ENCODE data around the gene ACTL7A. TPM values are rescaled to one million over a fixed set of nuclear protein-coding genes. Genes with fewer than 3 reads are reported as not detected.

ACTL7A gene
- total RNA-seq, 2 experiments from 2014 or later, result not detected

DNA sequence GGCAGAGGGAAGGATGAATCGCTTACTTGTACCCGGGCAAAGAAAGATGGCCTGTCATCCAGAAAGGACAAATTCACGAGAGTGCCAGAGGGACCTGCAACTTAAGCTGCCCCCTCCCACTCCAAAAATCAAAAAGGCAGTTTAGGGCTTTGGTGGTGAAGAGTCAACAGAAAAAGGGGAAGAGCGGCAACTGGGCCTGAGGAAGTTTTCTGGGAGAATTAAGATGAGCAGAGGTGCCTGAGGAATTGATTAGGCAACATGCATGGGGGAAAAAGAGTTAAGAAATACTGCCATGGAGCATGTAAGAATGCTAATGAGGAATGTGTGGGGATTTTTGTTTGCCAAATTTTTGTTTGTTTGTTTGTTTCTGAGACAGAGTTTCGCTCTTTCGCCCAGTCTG, 4.5 kb upstream of the ACTL7A start:
- Histone ChIP-seq H3K4me1 (ENCODE audit: insufficient read depth, low read length) (no peaks in the 10 kb centered on the region), H3K4me3 (ENCODE audit: low read length) (no peak overlapping the region), H3K27me3 (ENCODE audit: control insufficient read depth in 1 of 2, insufficient read depth in 2 of 2, low read length in 2 of 2) (no peaks in the 10 kb centered on the region), H3K9me3 (ENCODE audit: control insufficient read depth in 1 of 2, insufficient read depth in 1 of 2, low read length in 2 of 2) (peaks cover 0 to 13% of the 10 kb centered on the region in 2 experiments), H3K27ac (ENCODE audit: low read depth in 1 of 2, low read length in 2 of 2) (no peak overlapping the region), H3K36me3 (ENCODE audit: insufficient read depth, low read length) (no peaks in the 10 kb centered on the region)
- no peak for DNase-seq
- CTCF ChIA-PET, result no interaction called here
- Mint-ChIP-seq H3K36me3 (ENCODE audit: low read depth) (no peaks in the 10 kb centered on the region), H3K4me1 (ENCODE audit: low read depth) (no peaks in the 10 kb centered on the region), H3K27me3 (peaks cover 3% of the 10 kb centered on the region), H3K27ac (no peak overlapping the region), H3K4me3 (no peak overlapping the region), H3K9me3 (no peaks in the 10 kb centered on the region)
- POLR2A ChIA-PET, result no interaction called here
- intact Hi-C loops (cut with DNase I, micrococcal nuclease), result no loop called here
- ATAC-seq (ENCODE audit: poor library complexity), result no peak
- TF ChIP-seq, protein P1, sequence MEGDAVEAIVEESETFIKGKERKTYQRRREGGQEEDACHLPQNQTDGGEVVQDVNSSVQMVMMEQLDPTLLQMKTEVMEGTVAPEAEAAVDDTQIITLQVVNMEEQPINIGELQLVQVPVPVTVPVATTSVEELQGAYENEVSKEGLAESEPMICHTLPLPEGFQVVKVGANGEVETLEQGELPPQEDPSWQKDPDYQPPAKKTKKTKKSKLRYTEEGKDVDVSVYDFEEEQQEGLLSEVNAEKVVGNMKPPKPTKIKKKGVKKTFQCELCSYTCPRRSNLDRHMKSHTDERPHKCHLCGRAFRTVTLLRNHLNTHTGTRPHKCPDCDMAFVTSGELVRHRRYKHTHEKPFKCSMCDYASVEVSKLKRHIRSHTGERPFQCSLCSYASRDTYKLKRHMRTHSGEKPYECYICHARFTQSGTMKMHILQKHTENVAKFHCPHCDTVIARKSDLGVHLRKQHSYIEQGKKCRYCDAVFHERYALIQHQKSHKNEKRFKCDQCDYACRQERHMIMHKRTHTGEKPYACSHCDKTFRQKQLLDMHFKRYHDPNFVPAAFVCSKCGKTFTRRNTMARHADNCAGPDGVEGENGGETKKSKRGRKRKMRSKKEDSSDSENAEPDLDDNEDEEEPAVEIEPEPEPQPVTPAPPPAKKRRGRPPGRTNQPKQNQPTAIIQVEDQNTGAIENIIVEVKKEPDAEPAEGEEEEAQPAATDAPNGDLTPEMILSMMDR (IDR thresholded peaks at IDR 0.05), result no peak

GRCh38 chr9:108859459-108860114, 2.5 kb upstream of the ACTL7A start:
- Mint-ChIP-seq H3K27ac (no peak overlapping the region), H3K4me3 (no peak overlapping the region), H3K27me3 (peaks cover 3% of the 10 kb centered on the region), H3K9me3 (no peaks in the 10 kb centered on the region), H3K36me3 (ENCODE audit: low read depth) (no peaks in the 10 kb centered on the region), H3K4me1 (ENCODE audit: low read depth) (no peaks in the 10 kb centered on the region)
- POLR2A ChIA-PET, result no interaction called here
- Histone ChIP-seq H3K9me3 (ENCODE audit: control insufficient read depth in 1 of 2, insufficient read depth in 1 of 2, low read length in 2 of 2) (peaks cover 0 to 12% of the 10 kb centered on the region in 2 experiments), H3K27ac (ENCODE audit: low read depth in 1 of 2, low read length in 2 of 2) (no peak overlapping the region), H3K27me3 (ENCODE audit: control insufficient read depth in 1 of 2, insufficient read depth in 2 of 2, low read length in 2 of 2) (no peaks in the 10 kb centered on the region), H3K36me3 (ENCODE audit: insufficient read depth, low read length) (no peaks in the 10 kb centered on the region), H3K4me1 (ENCODE audit: insufficient read depth, low read length) (no peaks in the 10 kb centered on the region), H3K4me3 (ENCODE audit: low read length) (no peak overlapping the region)
- DNase-seq (no peak), ATAC-seq (ENCODE audit: poor library complexity) (no peak)
- CTCF ChIA-PET, result no interaction called here
- intact Hi-C loops (cut with DNase I, micrococcal nuclease), result no loop called here
- TF ChIP-seq, protein P1 (IDR thresholded peaks at IDR 0.05), result no peak

GRCh38 chr9:108860354-108860753, 1.7 kb upstream of the ACTL7A start:
- H3K27me3 Mint-ChIP-seq, result peaks cover 3% of the 10 kb centered on the region
- no peaks in the 10 kb centered on the region for H3K36me3 Mint-ChIP-seq (ENCODE audit: low read depth)
- peaks cover 0 to 4% of the 10 kb centered on the region in 2 experiments for H3K9me3 ChIP-seq (ENCODE audit: control insufficient read depth in 1 of 2, insufficient read depth in 1 of 2, low read length in 2 of 2)
- DNase-seq (no peak), ATAC-seq (ENCODE audit: poor library complexity) (no peak)
- no peaks in the 10 kb centered on the region for H3K36me3 ChIP-seq (ENCODE audit: insufficient read depth, low read length)
- H3K27me3 ChIP-seq (ENCODE audit: control insufficient read depth in 1 of 2, insufficient read depth in 2 of 2, low read length in 2 of 2), result no peaks in the 10 kb centered on the region
- TF ChIP-seq, protein P1 (IDR thresholded peaks at IDR 0.05), result no peak
- POLR2A ChIA-PET, result no interaction called here
- H3K27ac Mint-ChIP-seq, result no peak overlapping the region
- H3K4me3 ChIP-seq (ENCODE audit: low read length), result no peak overlapping the region
- H3K4me1 Mint-ChIP-seq (ENCODE audit: low read depth), result no peaks in the 10 kb centered on the region
- no peaks in the 10 kb centered on the region for H3K9me3 Mint-ChIP-seq
- H3K4me1 ChIP-seq (ENCODE audit: insufficient read depth, low read length), result no peaks in the 10 kb centered on the region
- no peak overlapping the region for H3K27ac ChIP-seq (ENCODE audit: low read depth in 1 of 2, low read length in 2 of 2)
- CTCF ChIA-PET, result no interaction called here
- intact Hi-C loops (cut with DNase I, micrococcal nuclease), result no loop called here
- H3K4me3 Mint-ChIP-seq, result no peak overlapping the region

Data from CD4-positive, alpha-beta T cell (primary cell).